Esophagus squamous epithelium (tissue), 5 donors: ENCODE measurements around the gene MAN2A2. TPM values are rescaled to one million over a fixed set of nuclear protein-coding genes. Genes with fewer than 3 reads are reported as not detected.

Experiments used
- DNase-seq: peaks from one replicate; lab custom pipeline; 2025; lab: John Stamatoyannopoulos, UW
- H3K27ac ChIP-seq, 4 donors: fragments of 200-600 bp; sonication (generic); one replicate each; pipeline ENCODE4 v1.5.1; 2016 to 2019; ENCODE audit warnings: mild to moderate bottlenecking in 1 of 4
- H3K27me3 ChIP-seq, 4 donors: fragments of 200-600 bp; sonication (generic); 1 replicate in 3 of 4; 2 replicates in 1 of 4; pipeline versions ENCODE4 v1.5.1 to v1.6.0; 2017 to 2021; ENCODE audit warnings: antibody characterized with exemption in 1 of 4
- H3K36me3 ChIP-seq, 3 donors: fragments of 200-600 bp; sonication (generic); one replicate each; pipeline ENCODE4 v1.5.1; 2016 to 2019
- H3K4me1 ChIP-seq, 3 donors: fragments of 200-600 bp; sonication (generic); one replicate each; pipeline ENCODE4 v1.5.1; 2017 to 2019
- H3K4me3 ChIP-seq, 4 donors: fragments of 200-600 bp; sonication (generic); 1 replicate in 3 of 4; 2 replicates in 1 of 4; pipeline ENCODE4 v1.5.1; 2016 to 2019; ENCODE audit warnings: mild to moderate bottlenecking in 2 of 4, moderate library complexity in 1 of 4
- H3K9me3 ChIP-seq, 3 donors: fragments of 200-600 bp; sonication (generic); one replicate each; pipeline ENCODE4 v1.5.1; 2016 to 2019
- CTCF ChIP-seq, 6 experiments: fragments of 450-650 bp in 4 of 6; fragments of 200-600 bp in 2 of 6; sonication (generic) in 2 of 6; IDR thresholded peaks; one replicate each; pipeline ENCODE4 v1.5.1; 2016 to 2019; ENCODE audit warnings: antibody characterized with exemption in 6 of 6, mild to moderate bottlenecking in 4 of 6, moderate library complexity in 4 of 6
- POLR2A ChIP-seq, 4 donors: fragments of 450-650 bp; IDR thresholded peaks; one replicate each; pipeline ENCODE4 v1.6.1; 2017; ENCODE audit warnings: antibody characterized with exemption in 4 of 4, mild to moderate bottlenecking in 4 of 4, moderate library complexity in 3 of 4
- WGBS, 2 donors: methylation state at CpG; one replicate each; pipeline ENCODE4 v1.1.5; 2018; 5-methylcytosine and 5-hydroxymethylcytosine counted together
- intact Hi-C: fragments of 100-400 bp; cut with DNase I; formaldehyde crosslinking; loops from one replicate; pipeline ENCODE4 v1.15.0; 2022
- total RNA-seq, 4 donors: library from RNA; depleted of rRNA; stranded (reverse); fragments of >200 nt; gene quantifications; one replicate each; pipeline ENCODE4 v1.1.0, GENCODE V29; 2016
- donor health status: DM: yes; HTN: yes; CAD: no.

The MAN2A2 gene
- total RNA-seq, 4 donors from 2014 or later, result 9.9 to 25.2 (median 12.1) TPM

GRCh38 chr15:90889736-90890456 is 13.2 kb upstream of the MAN2A2 start:
- no peak overlapping the region for H3K4me3 ChIP-seq
- no peak for TF ChIP-seq POLR2A (IDR thresholded peaks at IDR 0.05)
- TF ChIP-seq CTCF (IDR thresholded peaks at IDR 0.05), result no peak
- no peaks in the 10 kb centered on the region for H3K27me3 ChIP-seq
- H3K4me1 ChIP-seq, result peaks cover 16 to 21% (median 17%) of the 10 kb centered on the region in 3 donors
- intact Hi-C loops, result loop anchor here (5.0 to 10.0 kb wide), 2 partner anchors 175 to 243 kb away; partner anchors contain the start of gene BLM
- no peak for DNase-seq
- peaks cover 16 to 69% (median 29%) of the 10 kb centered on the region in 3 donors for H3K36me3 ChIP-seq
- no peaks in the 10 kb centered on the region for H3K9me3 ChIP-seq
- H3K27ac ChIP-seq, result no peak overlapping the region
- WGBS, 2 donors, result 87% methylated on average over 17 of the region's 31 CpGs; no CpG with 5 or more reads in 1 of the 2 donors

- intact Hi-C loops, result no loop called here
- no peaks in the 10 kb centered on the region for H3K9me3 ChIP-seq
- no peak overlapping the region for H3K4me3 ChIP-seq
- DNase-seq, result no peak
- peaks cover 7 to 12% (median 9%) of the 10 kb centered on the region in 3 donors for H3K4me1 ChIP-seq
- no peaks in the 10 kb centered on the region for H3K27me3 ChIP-seq
- no peak overlapping the region for H3K27ac ChIP-seq
- no CpG with 5 or more reads among the region's 12 CpGs for WGBS, 2 donors
- peaks cover 16 to 77% (median 29%) of the 10 kb centered on the region in 3 donors for H3K36me3 ChIP-seq
- TF ChIP-seq CTCF (IDR thresholded peaks at IDR 0.05) (no peak), POLR2A (IDR thresholded peaks at IDR 0.05) (no peak)
These were observed 12.3 kb upstream of the MAN2A2 start for GRCh38 chr15:90890839-90891238.

GRCh38 chr15:90891346-90891949 is 11.7 kb upstream of the MAN2A2 start:
- WGBS, 2 donors, result 100% methylated on average over 1 of the region's 8 CpGs; no CpG with 5 or more reads in 1 of the 2 donors
- peaks cover under 1 to 6% (median 3%) of the 10 kb centered on the region in 3 donors for H3K4me1 ChIP-seq
- H3K4me3 ChIP-seq, result no peak overlapping the region
- DNase-seq, result no peak
- H3K36me3 ChIP-seq, result peaks cover 16 to 78% (median 29%) of the 10 kb centered on the region in 3 donors
- H3K27ac ChIP-seq, result no peak overlapping the region
- H3K27me3 ChIP-seq, result no peaks in the 10 kb centered on the region
- intact Hi-C loops, result no loop called here
- TF ChIP-seq POLR2A (IDR thresholded peaks at IDR 0.05) (no peak), CTCF (IDR thresholded peaks at IDR 0.05) (no peak)
- no peaks in the 10 kb centered on the region for H3K9me3 ChIP-seq

- H3K36me3 ChIP-seq, result peaks cover 16 to 73% (median 29%) of the 10 kb centered on the region in 3 donors
- intact Hi-C loops, result no loop called here
These were observed 11.1 kb upstream of the MAN2A2 start for GRCh38 chr15:90892023-90892422.

More at GRCh38 chr15:90892023-90892422, 11.1 kb upstream of the MAN2A2 start:
- Histone ChIP-seq H3K27me3 (no peaks in the 10 kb centered on the region), H3K9me3 (no peaks in the 10 kb centered on the region), H3K4me1 (no peaks in the 10 kb centered on the region), H3K4me3 (no peak overlapping the region), H3K27ac (no peak overlapping the region)
- no peak for DNase-seq
- TF ChIP-seq CTCF (IDR thresholded peaks at IDR 0.05) (no peak), POLR2A (IDR thresholded peaks at IDR 0.05) (no peak)
- WGBS, 2 donors, result 93 to 94% methylated on average over 3 of the region's 11 CpGs
